ENCODE data around the gene MTA3. TPM values are rescaled to one million over a fixed set of nuclear protein-coding genes. Genes with fewer than 3 reads are reported as not detected.

Gene MTA3
- total and polyA plus RNA-seq, 2 donors (not counting 3 experiments of a cell fraction or from before 2014, with no cell fraction given): 36.3 to 53.3 TPM

- ChIA-PET CTCF (interaction anchor here (0.5 to 3.5 kb wide), 2 partner anchors 70 to 91 kb away, joined by 3 to 17 read pairs; no protein-coding TSS in a partner anchor), POLR2A (no interaction called here)
- Histone ChIP-seq H3K4me1 (ENCODE audit: control insufficient read depth, extremely low read depth, insufficient read depth, low read length) (peaks cover 9% of the 10 kb centered on the region), H3K4me2 (ENCODE audit: insufficient read depth, low read length) (no peak overlapping the region), H2AFZ (ENCODE audit: low read depth, low read length) (no peak overlapping the region), H3K27ac (ENCODE audit: insufficient read depth, low read depth, low read length) (no peak overlapping the region), H3K79me2 (ENCODE audit: control insufficient read depth, insufficient read depth, low read length) (peaks cover 37% of the 10 kb centered on the region), H3K9me1 (replicated peaks; ENCODE audit: control insufficient read depth, extremely low read depth, insufficient read depth, low read length) (no peaks in the 10 kb centered on the region), H3K27me3 (ENCODE audit: control insufficient read depth in 2 of 2, insufficient read depth in 2 of 2, low read length in 2 of 2) (no peaks in the 10 kb centered on the region), H3K9me3 (replicated peaks; ENCODE audit: control insufficient read depth, insufficient read depth, low read length) (no peaks in the 10 kb centered on the region), H3K4me3 (replicated peaks in 1 of 3; ENCODE audit: insufficient read depth in 1 of 3, low read depth in 1 of 3, low read length in 3 of 3) (no peak overlapping the region), H3K36me3 (ENCODE audit: control insufficient read depth in 2 of 2, extremely low read depth in 1 of 2, insufficient read depth in 2 of 2, low read length in 2 of 2) (peaks cover 5 to 8% of the 10 kb centered on the region in 2 experiments), H3K9ac (replicated peaks; ENCODE audit: extremely low read depth, insufficient read depth, low read length) (no peak overlapping the region), H4K20me1 (replicated peaks; ENCODE audit: control insufficient read depth, extremely low read depth, insufficient read depth, low read length) (no peaks in the 10 kb centered on the region)
- no peak for FAIRE-seq
- dilution Hi-C loops (cut with MboI; ENCODE audit: extremely low pct_ligation_motif_present, low sequenced_read_pairs) (no loop called here), intact Hi-C loops (cut with micrococcal nuclease) (no loop called here)
- no TSS peak for BruUV-seq (replicated peaks)
- TF ChIP-seq FOS (IDR thresholded peaks at IDR 0.05; ENCODE audit: borderline replicate concordance, insufficient read depth, low read length): no peak
- no peak for TF ChIP-seq CTCF (IDR thresholded peaks at IDR 0.05; ENCODE audit: extremely low read depth in 1 of 2, insufficient read depth in 1 of 2, low read depth in 1 of 2, low read length in 2 of 2)
- no peak for TF ChIP-seq POLR2A (IDR thresholded peaks at IDR 0.05; ENCODE audit: low read depth, low read length)
- TF ChIP-seq MYC (IDR thresholded peaks at IDR 0.05; ENCODE audit: low read depth, low read length): no peak
- no peak for TF ChIP-seq EZH2 (IDR thresholded peaks at IDR 0.05; ENCODE audit: borderline replicate concordance, low read depth, low read length, severe bottlenecking)
- TF ChIP-seq MAX (IDR thresholded peaks at IDR 0.05; ENCODE audit: insufficient read depth, insufficient read length): no peak
- TF ChIP-seq GATA2 (IDR thresholded peaks at IDR 0.05; ENCODE audit: insufficient read depth, insufficient read length, low read depth, low read length): no peak
- no peak for TF ChIP-seq POLR2AphosphoS5 (IDR thresholded peaks at IDR 0.05; ENCODE audit: insufficient read depth, low read depth, low read length)
- TF ChIP-seq JUN (IDR thresholded peaks at IDR 0.05; ENCODE audit: borderline replicate concordance, insufficient read depth, insufficient read length, low read depth): no peak
- DNase-seq (ENCODE audit: low read depth, low spot score): no peak
Measured at GRCh38 chr2:42572297-42573081, 4.1 kb downstream of the MTA3 start.

Measured in endothelial cell of umbilical vein (primary cell).